Smooth muscle cell (in vitro differentiated cells): ENCODE measurements around the gene AOC2. TPM values are rescaled to one million over a fixed set of nuclear protein-coding genes. Genes with fewer than 3 reads are reported as not detected.
"Not testable (repeated sequence)": the region's sequence is repeated elsewhere in the genome, so short reads cannot be mapped to it uniquely, and the experiment has no call there.

Source experiments
- DNase-seq: peaks from one replicate; lab custom pipeline; 2025; ENCODE audit not compliant: unreplicated experiment; lab: John Stamatoyannopoulos, UW
- H2AFZ ChIP-seq: fragments of 200-600 bp; sonication (generic); 2 replicates; pipeline ENCODE4 v1.6.0; 2016; ENCODE audit warnings: antibody characterized with exemption, low read depth, mild to moderate bottlenecking
- H3F3A ChIP-seq: fragments of 200-600 bp; sonication (generic); 2 replicates; pipeline ENCODE4 v1.6.0; 2017; ENCODE audit warnings: antibody characterized with exemption, low read depth
- H3K27ac ChIP-seq: fragments of 200-600 bp; sonication (generic); 2 replicates; pipeline ENCODE4 v1.5.1; 2016; ENCODE audit warnings: low read depth, mild to moderate bottlenecking
- H3K27me3 ChIP-seq: fragments of 200-600 bp; sonication (generic); 2 replicates; pipeline ENCODE4 v1.6.1; 2016; ENCODE audit warnings: low read depth, mild to moderate bottlenecking
- H3K36me3 ChIP-seq: fragments of 200-600 bp; sonication (generic); 2 replicates; pipeline ENCODE4 v1.5.1; 2016; ENCODE audit warnings: low read depth
- H3K4me1 ChIP-seq: fragments of 200-600 bp; sonication (generic); 2 replicates; pipeline ENCODE4 v1.5.1; 2016; ENCODE audit warnings: low read depth
- H3K4me2 ChIP-seq: fragments of 200-600 bp; sonication (generic); 2 replicates; pipeline ENCODE4 v1.6.0; 2016; ENCODE audit warnings: mild to moderate bottlenecking
- H3K4me3 ChIP-seq: fragments of 200-600 bp; sonication (generic); 2 replicates; pipeline ENCODE4 v1.5.1; 2016; ENCODE audit warnings: mild to moderate bottlenecking
- H3K79me2 ChIP-seq: fragments of 200-600 bp; sonication (generic); 2 replicates; pipeline ENCODE4 v1.6.0; 2016; ENCODE audit warnings: low read depth, mild to moderate bottlenecking
- H3K9ac ChIP-seq: fragments of 200-600 bp; sonication (generic); 2 replicates; pipeline ENCODE4 v1.6.0; 2016; ENCODE audit warnings: low read depth
- H3K9me3 ChIP-seq: fragments of 200-600 bp; sonication (generic); replicated peaks from 2 replicates; pipeline ENCODE4 v1.5.1; 2016; ENCODE audit warnings: low read depth
- H4K20me1 ChIP-seq: fragments of 200-600 bp; sonication (generic); 2 replicates; pipeline ENCODE4 v1.6.0; 2016; ENCODE audit warnings: low read depth
- WGBS: methylation state at CpG from one replicate; pipeline ENCODE4 v1.1.7; 2016; ENCODE audit warnings: low lambda C conversion rate; 5-methylcytosine and 5-hydroxymethylcytosine counted together
- polyA plus RNA-seq: library from polyadenylated mRNA; unstranded; fragments of >200 nt; fragmentation: Nextera tagmentation; extraction: Ambion mirVana; gene quantifications from 2 replicates; pipeline ENCODE4 v1.2.1, GENCODE V29; 2016
- total RNA-seq: library from RNA; depleted of rRNA; stranded (reverse); fragments of >200 nt; gene quantifications from 2 replicates; pipeline ENCODE4 v1.2.3, GENCODE V29; 2014
- TF ChIP-seq, protein P1 (sequence below): fragments of 200-600 bp; sonication (generic); IDR thresholded peaks from 2 replicates; pipeline ENCODE4 v1.5.1; 2017; ENCODE audit warnings: borderline replicate concordance, mild to moderate bottlenecking, antibody characterized with exemption; ENCODE audit not compliant: insufficient read depth, poor library complexity, severe bottlenecking

The AOC2 gene
- total and polyA plus RNA-seq, 2 experiments from 2014 or later = 0.91 to 2.3 TPM

DNA sequence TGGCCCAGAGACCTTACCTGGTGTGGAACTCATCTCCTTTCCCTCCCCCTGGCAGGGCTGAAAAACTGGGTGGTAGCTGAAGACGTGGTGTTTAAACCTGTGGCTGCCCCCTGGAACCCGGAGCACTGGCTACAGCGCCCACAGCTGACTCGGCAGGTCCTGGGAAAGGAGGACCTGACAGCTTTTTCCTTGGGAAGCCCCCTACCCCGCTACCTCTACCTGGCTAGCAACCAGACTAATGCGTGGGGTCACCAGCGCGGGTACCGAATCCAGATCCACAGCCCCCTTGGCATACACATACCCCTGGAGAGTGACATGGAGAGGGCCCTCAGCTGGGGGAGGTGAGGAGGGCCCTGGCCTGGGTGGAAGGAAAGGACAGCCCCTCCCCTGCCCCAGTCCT lies 4.7 kb downstream of the AOC2 start:
- Histone ChIP-seq H4K20me1 (peaks cover 6% of the 10 kb centered on the region), H2AFZ (no peak overlapping the region), H3K27ac (no peak overlapping the region), H3K9me3 (no peaks in the 10 kb centered on the region), H3K4me1 (no peaks in the 10 kb centered on the region), H3K9ac (no peak overlapping the region), H3K4me3 (no peak overlapping the region), H3K79me2 (no peaks in the 10 kb centered on the region), H3K4me2 (no peak overlapping the region), H3K27me3 (no peaks in the 10 kb centered on the region), H3K36me3 (no peaks in the 10 kb centered on the region), H3F3A (no peaks in the 10 kb centered on the region)
- TF ChIP-seq, protein P1, sequence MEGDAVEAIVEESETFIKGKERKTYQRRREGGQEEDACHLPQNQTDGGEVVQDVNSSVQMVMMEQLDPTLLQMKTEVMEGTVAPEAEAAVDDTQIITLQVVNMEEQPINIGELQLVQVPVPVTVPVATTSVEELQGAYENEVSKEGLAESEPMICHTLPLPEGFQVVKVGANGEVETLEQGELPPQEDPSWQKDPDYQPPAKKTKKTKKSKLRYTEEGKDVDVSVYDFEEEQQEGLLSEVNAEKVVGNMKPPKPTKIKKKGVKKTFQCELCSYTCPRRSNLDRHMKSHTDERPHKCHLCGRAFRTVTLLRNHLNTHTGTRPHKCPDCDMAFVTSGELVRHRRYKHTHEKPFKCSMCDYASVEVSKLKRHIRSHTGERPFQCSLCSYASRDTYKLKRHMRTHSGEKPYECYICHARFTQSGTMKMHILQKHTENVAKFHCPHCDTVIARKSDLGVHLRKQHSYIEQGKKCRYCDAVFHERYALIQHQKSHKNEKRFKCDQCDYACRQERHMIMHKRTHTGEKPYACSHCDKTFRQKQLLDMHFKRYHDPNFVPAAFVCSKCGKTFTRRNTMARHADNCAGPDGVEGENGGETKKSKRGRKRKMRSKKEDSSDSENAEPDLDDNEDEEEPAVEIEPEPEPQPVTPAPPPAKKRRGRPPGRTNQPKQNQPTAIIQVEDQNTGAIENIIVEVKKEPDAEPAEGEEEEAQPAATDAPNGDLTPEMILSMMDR = no peak
- 88% methylated on average over 9 of the region's 9 CpGs for WGBS
- DNase-seq = no peak

DNA sequence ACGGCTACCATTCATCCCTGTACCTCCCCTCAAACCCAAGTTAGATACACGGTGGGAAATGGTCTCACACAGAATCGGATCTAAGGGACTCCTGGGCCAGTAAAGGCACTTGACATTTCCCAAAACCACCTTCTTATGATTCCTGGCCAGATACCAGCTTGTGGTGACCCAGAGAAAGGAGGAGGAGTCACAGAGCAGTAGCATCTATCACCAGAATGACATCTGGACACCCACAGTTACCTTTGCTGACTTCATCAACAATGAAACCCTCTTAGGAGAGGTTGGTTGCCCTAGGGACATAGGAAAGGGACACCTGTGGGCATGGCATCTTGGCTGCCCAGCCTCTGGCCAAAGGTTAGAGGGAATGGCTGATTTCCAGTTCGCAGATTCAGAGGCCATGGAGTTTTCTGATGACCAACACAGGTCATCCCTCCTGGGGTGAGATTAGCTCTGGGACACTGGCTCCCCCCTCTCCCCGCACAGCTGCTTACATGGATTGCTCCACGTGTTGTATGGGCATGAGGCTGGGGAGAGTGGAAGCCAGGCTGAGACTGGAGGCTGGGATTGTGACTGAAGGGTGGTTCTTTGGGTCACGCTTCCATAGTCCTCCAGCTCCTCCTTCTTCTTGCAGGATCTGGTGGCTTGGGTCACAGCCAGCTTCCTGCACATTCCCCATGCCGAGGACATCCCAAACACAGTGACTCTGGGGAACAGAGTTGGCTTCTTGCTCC lies 5.2 kb downstream of the AOC2 start:
- Histone ChIP-seq H4K20me1 (peaks cover 6% of the 10 kb centered on the region), H3F3A (no peaks in the 10 kb centered on the region), H3K4me2 (no peak overlapping the region), H3K9ac (no peak overlapping the region), H3K79me2 (no peaks in the 10 kb centered on the region), H3K9me3 (no peaks in the 10 kb centered on the region), H3K36me3 (no peaks in the 10 kb centered on the region), H3K4me3 (no peak overlapping the region), H3K27ac (no peak overlapping the region), H2AFZ (no peak overlapping the region), H3K4me1 (no peaks in the 10 kb centered on the region), H3K27me3 (no peaks in the 10 kb centered on the region)
- TF ChIP-seq, protein P1 = no peak
- no peak for DNase-seq
- 87% methylated on average over 8 of the region's 8 CpGs for WGBS

DNA sequence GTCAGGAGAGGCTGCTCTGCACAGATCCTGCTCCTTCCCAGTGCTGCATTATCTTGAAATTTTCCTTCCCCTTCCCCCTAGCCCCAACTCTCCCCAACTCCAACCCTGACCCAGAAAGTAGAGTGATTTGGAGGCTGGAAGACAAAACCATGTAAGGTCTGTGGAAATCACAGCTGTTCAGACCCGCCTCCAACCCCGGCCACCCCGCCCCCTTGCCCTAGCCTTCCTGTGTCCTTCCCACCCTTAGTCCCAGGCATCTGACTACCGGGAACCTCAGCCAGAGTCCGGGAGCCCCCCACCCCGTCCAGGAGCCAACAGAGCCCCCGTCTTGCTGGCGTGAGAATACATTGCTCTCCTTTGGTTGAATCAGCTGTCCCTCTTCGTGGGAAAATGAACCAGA lies 6.6 kb downstream of the AOC2 start, which contains the start of gene AOC3:
TSS of gene AOC3 (plus strand) at position 246 of the 400 bp plus-strand sequence. CDS start at position 391, 145 bp downstream.
- H3K79me2 ChIP-seq = no peaks in the 10 kb centered on the region
- no peaks in the 10 kb centered on the region for H3K4me1 ChIP-seq
- H4K20me1 ChIP-seq = peaks cover 6% of the 10 kb centered on the region
- no peak within 1 kb of the TSS for H3K27ac ChIP-seq
- H3K27me3 ChIP-seq = peaks cover 3% of the 10 kb centered on the region
- H3K4me3 ChIP-seq = no peak within 1 kb of the TSS
- TF ChIP-seq, protein P1 = no peak
- DNase-seq = no peak
- no peaks in the 10 kb centered on the region for H3F3A ChIP-seq
- no peak within 1 kb of the TSS for H3K4me2 ChIP-seq
- no peak within 1 kb of the TSS for H3K9ac ChIP-seq
- no peak within 1 kb of the TSS for H2AFZ ChIP-seq
- no peaks in the 10 kb centered on the region for H3K36me3 ChIP-seq
- WGBS = 76% methylated on average over 8 of the region's 9 CpGs
- no peaks in the 10 kb centered on the region for H3K9me3 ChIP-seq

DNA sequence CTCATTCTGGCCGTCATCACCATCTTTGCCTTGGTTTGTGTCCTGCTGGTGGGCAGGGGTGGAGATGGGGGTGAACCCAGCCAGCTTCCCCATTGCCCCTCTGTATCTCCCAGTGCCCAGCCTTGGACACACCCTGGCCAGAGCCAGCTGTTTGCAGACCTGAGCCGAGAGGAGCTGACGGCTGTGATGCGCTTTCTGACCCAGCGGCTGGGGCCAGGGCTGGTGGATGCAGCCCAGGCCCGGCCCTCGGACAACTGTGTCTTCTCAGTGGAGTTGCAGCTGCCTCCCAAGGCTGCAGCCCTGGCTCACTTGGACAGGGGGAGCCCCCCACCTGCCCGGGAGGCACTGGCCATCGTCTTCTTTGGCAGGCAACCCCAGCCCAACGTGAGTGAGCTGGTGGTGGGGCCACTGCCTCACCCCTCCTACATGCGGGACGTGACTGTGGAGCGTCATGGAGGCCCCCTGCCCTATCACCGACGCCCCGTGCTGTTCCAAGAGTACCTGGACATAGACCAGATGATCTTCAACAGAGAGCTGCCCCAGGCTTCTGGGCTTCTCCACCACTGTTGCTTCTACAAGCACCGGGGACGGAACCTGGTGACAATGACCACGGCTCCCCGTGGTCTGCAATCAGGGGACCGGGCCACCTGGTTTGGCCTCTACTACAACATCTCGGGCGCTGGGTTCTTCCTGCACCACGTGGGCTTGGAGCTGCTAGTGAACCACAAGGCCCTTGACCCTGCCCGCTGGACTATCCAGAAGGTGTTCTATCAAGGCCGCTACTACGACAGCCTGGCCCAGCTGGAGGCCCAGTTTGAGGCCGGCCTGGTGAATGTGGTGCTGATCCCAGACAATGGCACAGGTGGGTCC lies 7.2 kb downstream of the AOC2 start:
- not testable (repeated sequence) for H3K79me2 ChIP-seq, H3K36me3 ChIP-seq, H3K4me3 ChIP-seq, H4K20me1 ChIP-seq, H3K9me3 ChIP-seq, H3F3A ChIP-seq, DNase-seq, H3K27me3 ChIP-seq, H3K4me1 ChIP-seq, H3K4me2 ChIP-seq, H2AFZ ChIP-seq, H3K9ac ChIP-seq, H3K27ac ChIP-seq
- 97% methylated on average over 21 of the region's 28 CpGs for WGBS
